Activated CD4-positive, alpha-beta memory T cell treated with anti-CD3 and anti-CD28 coated beads, Interleukin-2, amount 10 ng/mL, durations not matched to agents 7 days and 5 days (primary cell): ENCODE data around the gene APELA. TPM values are rescaled to one million over a fixed set of nuclear protein-coding genes. Genes with fewer than 3 reads are reported as not detected.

Experiments used
- CTCF ChIA-PET: fragments of 350-600 bp; sonication (Branson Sonifier 250); formaldehyde crosslinking; loops from one replicate; lab custom pipeline; 2021; ENCODE audit warnings: antibody characterized with exemption, inconsistent platforms; lab: Charles Lee
- POLR2A ChIA-PET: fragments of 350-600 bp; sonication (Branson Sonifier 250); formaldehyde crosslinking; loops from one replicate; lab custom pipeline; 2021; ENCODE audit warnings: antibody characterized with exemption; lab: Charles Lee
- DNase-seq: peaks from one replicate; pipeline ENCODE4 v3.0.0-alpha.2; 2020
- H3K27ac Mint-ChIP-seq: one replicate; pipeline ENCODE4 v1.8.0; 2021; ENCODE audit warnings: mild to moderate bottlenecking, mixed read lengths
- H3K27me3 Mint-ChIP-seq: one replicate; pipeline ENCODE4 v1.8.0; 2021; ENCODE audit warnings: mixed read lengths
- H3K36me3 Mint-ChIP-seq: one replicate; pipeline ENCODE4 v1.8.0; 2021; ENCODE audit warnings: low read depth, mixed read lengths
- H3K4me1 Mint-ChIP-seq: one replicate; pipeline ENCODE4 v1.8.0; 2021; ENCODE audit warnings: mixed read lengths
- H3K4me3 Mint-ChIP-seq: one replicate; pipeline ENCODE4 v1.8.0; 2021; ENCODE audit warnings: mild to moderate bottlenecking, mixed read lengths
- H3K9me3 Mint-ChIP-seq: one replicate; pipeline ENCODE4 v1.8.0; 2021; ENCODE audit warnings: mixed read lengths
- total RNA-seq, 2 experiments: library from RNA; stranded (reverse); gene quantifications; one replicate each; pipeline ENCODE4 v1.2.3, GENCODE V29; 2021

Gene APELA
- total RNA-seq = not detected

- H3K4me3 Mint-ChIP-seq = no peak within 1 kb of the TSS
- no peaks in the 10 kb centered on the region for H3K36me3 Mint-ChIP-seq
- no peaks in the 10 kb centered on the region for H3K9me3 Mint-ChIP-seq
- no peaks in the 10 kb centered on the region for H3K4me1 Mint-ChIP-seq
- ChIA-PET CTCF (no interaction called here), POLR2A (no interaction called here)
- H3K27me3 Mint-ChIP-seq = peaks cover 9% of the 10 kb centered on the region
- no peak within 1 kb of the TSS for H3K27ac Mint-ChIP-seq
- DNase-seq = no peak
These were observed at the start of gene APELA for GRCh38 chr4:164876700-164877324. APELA (plus strand) TSS chr4:164877178; CDS start chr4:164877332, 154 bp downstream.

GRCh38 chr4:164828955-164829354 lies 48.0 kb upstream of the APELA start:
- ChIA-PET CTCF (no interaction called here), POLR2A (no interaction called here)
- Mint-ChIP-seq H3K27me3 (no peaks in the 10 kb centered on the region), H3K27ac (no peak overlapping the region), H3K9me3 (no peaks in the 10 kb centered on the region), H3K4me3 (no peak overlapping the region), H3K36me3 (no peaks in the 10 kb centered on the region), H3K4me1 (no peaks in the 10 kb centered on the region)
- DNase-seq = no peak

- ChIA-PET POLR2A (no interaction called here), CTCF (no interaction called here)
- Mint-ChIP-seq H3K4me1 (no peaks in the 10 kb centered on the region), H3K9me3 (no peaks in the 10 kb centered on the region), H3K36me3 (no peaks in the 10 kb centered on the region), H3K4me3 (no peak overlapping the region), H3K27me3 (peaks cover 2% of the 10 kb centered on the region), H3K27ac (no peak overlapping the region)
- DNase-seq = no peak
These were observed 30.4 kb upstream of the APELA start for GRCh38 chr4:164846566-164846965.

GRCh38 chr4:164847016-164847415 lies 30.0 kb upstream of the APELA start:
- H3K36me3 Mint-ChIP-seq = no peaks in the 10 kb centered on the region
- peaks cover 2% of the 10 kb centered on the region for H3K27me3 Mint-ChIP-seq
- H3K9me3 Mint-ChIP-seq = no peaks in the 10 kb centered on the region
- ChIA-PET POLR2A (no interaction called here), CTCF (no interaction called here)
- H3K4me3 Mint-ChIP-seq = no peak overlapping the region
- H3K27ac Mint-ChIP-seq = no peak overlapping the region
- H3K4me1 Mint-ChIP-seq = no peaks in the 10 kb centered on the region
- no peak for DNase-seq

- no peak for DNase-seq
- H3K36me3 Mint-ChIP-seq = no peaks in the 10 kb centered on the region
- H3K27ac Mint-ChIP-seq = no peak overlapping the region
- H3K4me3 Mint-ChIP-seq = no peak overlapping the region
- POLR2A ChIA-PET = no interaction called here
- no peaks in the 10 kb centered on the region for H3K4me1 Mint-ChIP-seq
- H3K9me3 Mint-ChIP-seq = no peaks in the 10 kb centered on the region
- CTCF ChIA-PET = no interaction called here
- peaks cover 2% of the 10 kb centered on the region for H3K27me3 Mint-ChIP-seq
These were observed 28.9 kb upstream of the APELA start for GRCh38 chr4:164847967-164848649.

- Mint-ChIP-seq H3K36me3 (no peaks in the 10 kb centered on the region), H3K4me3 (no peak overlapping the region), H3K9me3 (no peaks in the 10 kb centered on the region), H3K27ac (no peak overlapping the region), H3K27me3 (no peaks in the 10 kb centered on the region), H3K4me1 (no peaks in the 10 kb centered on the region)
- ChIA-PET CTCF (no interaction called here), POLR2A (no interaction called here)
- no peak for DNase-seq
These were observed 20.6 kb upstream of the APELA start for GRCh38 chr4:164856396-164856795.

GRCh38 chr4:164866817-164867490 lies 10.0 kb upstream of the APELA start:
- no peak for DNase-seq
- Mint-ChIP-seq H3K27ac (no peak overlapping the region), H3K4me3 (no peak overlapping the region), H3K27me3 (peaks cover 2% of the 10 kb centered on the region), H3K36me3 (no peaks in the 10 kb centered on the region), H3K9me3 (no peaks in the 10 kb centered on the region), H3K4me1 (no peaks in the 10 kb centered on the region)
- POLR2A ChIA-PET = no interaction called here
- CTCF ChIA-PET = no interaction called here

- DNase-seq = no peak
- Mint-ChIP-seq H3K27ac (no peak overlapping the region), H3K4me1 (no peaks in the 10 kb centered on the region), H3K9me3 (no peaks in the 10 kb centered on the region), H3K36me3 (no peaks in the 10 kb centered on the region), H3K27me3 (peaks cover 4% of the 10 kb centered on the region), H3K4me3 (no peak overlapping the region)
- POLR2A ChIA-PET = no interaction called here
- CTCF ChIA-PET = no interaction called here
These were observed 5.3 kb upstream of the APELA start for GRCh38 chr4:164871673-164872072.

- no peak overlapping the region for H3K4me3 Mint-ChIP-seq
- POLR2A ChIA-PET = no interaction called here
- H3K36me3 Mint-ChIP-seq = no peaks in the 10 kb centered on the region
- H3K27me3 Mint-ChIP-seq = peaks cover 6% of the 10 kb centered on the region
- no peaks in the 10 kb centered on the region for H3K4me1 Mint-ChIP-seq
- no peak for DNase-seq
- CTCF ChIA-PET = no interaction called here
- no peaks in the 10 kb centered on the region for H3K9me3 Mint-ChIP-seq
- no peak overlapping the region for H3K27ac Mint-ChIP-seq
These were observed 4.5 kb upstream of the APELA start for GRCh38 chr4:164872481-164872880.

GRCh38 chr4:164874789-164875188 lies 2.2 kb upstream of the APELA start:
- Mint-ChIP-seq H3K36me3 (no peaks in the 10 kb centered on the region), H3K27me3 (peaks cover 9% of the 10 kb centered on the region), H3K9me3 (no peaks in the 10 kb centered on the region), H3K4me1 (no peaks in the 10 kb centered on the region), H3K27ac (no peak overlapping the region), H3K4me3 (no peak overlapping the region)
- ChIA-PET POLR2A (no interaction called here), CTCF (interaction anchor here (0.6 kb wide), 1 partner anchor 65 kb away, joined by 3 read pairs; no protein-coding TSS in a partner anchor)
- DNase-seq = no peak

- CTCF ChIA-PET = no interaction called here
- no peaks in the 10 kb centered on the region for H3K4me1 Mint-ChIP-seq
- no peak for DNase-seq
- no peaks in the 10 kb centered on the region for H3K36me3 Mint-ChIP-seq
- no peak overlapping the region for H3K4me3 Mint-ChIP-seq
- POLR2A ChIA-PET = no interaction called here
- no peaks in the 10 kb centered on the region for H3K9me3 Mint-ChIP-seq
- no peak overlapping the region for H3K27ac Mint-ChIP-seq
- peaks cover 9% of the 10 kb centered on the region for H3K27me3 Mint-ChIP-seq
These were observed 3.7 kb downstream of the APELA start for GRCh38 chr4:164880489-164881262.

GRCh38 chr4:164888096-164888715 lies 11.2 kb downstream of the APELA start:
- H3K36me3 Mint-ChIP-seq = no peaks in the 10 kb centered on the region
- no peaks in the 10 kb centered on the region for H3K4me1 Mint-ChIP-seq
- H3K27me3 Mint-ChIP-seq = peaks cover 8% of the 10 kb centered on the region
- H3K27ac Mint-ChIP-seq = no peak overlapping the region
- ChIA-PET POLR2A (no interaction called here), CTCF (no interaction called here)
- H3K9me3 Mint-ChIP-seq = no peaks in the 10 kb centered on the region
- no peak for DNase-seq
- H3K4me3 Mint-ChIP-seq = no peak overlapping the region

- Mint-ChIP-seq H3K4me1 (no peaks in the 10 kb centered on the region), H3K36me3 (no peaks in the 10 kb centered on the region), H3K27me3 (peaks cover 8% of the 10 kb centered on the region), H3K27ac (no peak overlapping the region), H3K4me3 (no peak overlapping the region), H3K9me3 (no peaks in the 10 kb centered on the region)
- ChIA-PET CTCF (no interaction called here), POLR2A (no interaction called here)
- DNase-seq = no peak
These were observed 13.7 kb downstream of the APELA start for GRCh38 chr4:164890691-164891090.
